ENCODE results near the gene PRPH.

DNA sequence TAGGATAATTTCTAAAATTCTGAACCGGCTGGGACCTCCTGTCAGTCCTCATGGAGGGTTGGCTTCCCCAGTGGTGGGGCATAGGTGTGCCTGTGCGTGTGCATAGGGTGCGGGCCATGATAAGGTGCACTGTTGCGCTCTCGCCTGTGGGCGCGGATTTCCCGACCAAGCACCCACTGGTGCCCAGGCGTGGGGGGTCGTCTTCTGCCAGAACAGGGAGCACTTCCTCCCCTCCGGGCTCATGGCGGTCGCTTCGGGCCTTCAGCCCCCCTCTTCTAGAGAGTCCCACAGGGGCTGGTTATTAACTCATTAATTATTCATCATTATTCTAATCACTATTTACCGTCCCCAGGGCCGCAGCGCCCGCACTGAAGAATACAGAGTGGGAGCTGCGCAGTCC is 39.3 kb downstream of the PRPH start:
- TF ChIP-seq, protein P1, sequence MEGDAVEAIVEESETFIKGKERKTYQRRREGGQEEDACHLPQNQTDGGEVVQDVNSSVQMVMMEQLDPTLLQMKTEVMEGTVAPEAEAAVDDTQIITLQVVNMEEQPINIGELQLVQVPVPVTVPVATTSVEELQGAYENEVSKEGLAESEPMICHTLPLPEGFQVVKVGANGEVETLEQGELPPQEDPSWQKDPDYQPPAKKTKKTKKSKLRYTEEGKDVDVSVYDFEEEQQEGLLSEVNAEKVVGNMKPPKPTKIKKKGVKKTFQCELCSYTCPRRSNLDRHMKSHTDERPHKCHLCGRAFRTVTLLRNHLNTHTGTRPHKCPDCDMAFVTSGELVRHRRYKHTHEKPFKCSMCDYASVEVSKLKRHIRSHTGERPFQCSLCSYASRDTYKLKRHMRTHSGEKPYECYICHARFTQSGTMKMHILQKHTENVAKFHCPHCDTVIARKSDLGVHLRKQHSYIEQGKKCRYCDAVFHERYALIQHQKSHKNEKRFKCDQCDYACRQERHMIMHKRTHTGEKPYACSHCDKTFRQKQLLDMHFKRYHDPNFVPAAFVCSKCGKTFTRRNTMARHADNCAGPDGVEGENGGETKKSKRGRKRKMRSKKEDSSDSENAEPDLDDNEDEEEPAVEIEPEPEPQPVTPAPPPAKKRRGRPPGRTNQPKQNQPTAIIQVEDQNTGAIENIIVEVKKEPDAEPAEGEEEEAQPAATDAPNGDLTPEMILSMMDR (IDR thresholded peaks at IDR 0.05) = no peak
- no peak for TF ChIP-seq POLR2A (IDR thresholded peaks at IDR 0.05)
- TF ChIP-seq EP300 (IDR thresholded peaks at IDR 0.05) = no peak
